AG08396 (cell line): ENCODE measurements around the gene WNT7B.

Experiments used
- DNase-seq: peaks from one replicate; pipeline ENCODE4 v3.0.0; 2012; ENCODE audit warnings: low spot score, mixed read lengths

Gene WNT7B

GRCh38 chr22:45927059-45927458 lies 49.9 kb downstream of the WNT7B start:
- DNase-seq, result no peak

DNA sequence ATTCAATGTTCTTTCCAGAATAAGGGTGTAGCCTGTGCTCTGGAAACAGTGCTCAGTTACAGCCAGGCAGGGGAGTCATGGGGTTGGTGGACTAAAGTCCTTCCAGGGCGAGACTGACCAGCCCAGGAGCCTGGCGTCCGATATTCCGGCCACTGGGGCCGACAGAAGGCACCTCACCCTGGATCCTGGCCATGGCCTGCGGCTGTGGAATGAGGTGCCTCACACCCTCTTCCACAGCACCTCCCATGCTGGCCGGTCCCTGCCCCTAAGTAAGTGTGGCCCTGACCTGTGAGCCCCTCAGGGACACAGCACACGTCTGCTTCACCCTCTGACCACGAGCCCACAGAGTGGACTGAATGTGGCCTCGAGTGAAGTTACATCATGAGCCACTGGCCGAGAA lies 50.5 kb downstream of the WNT7B start:
- no peak for DNase-seq

DNA sequence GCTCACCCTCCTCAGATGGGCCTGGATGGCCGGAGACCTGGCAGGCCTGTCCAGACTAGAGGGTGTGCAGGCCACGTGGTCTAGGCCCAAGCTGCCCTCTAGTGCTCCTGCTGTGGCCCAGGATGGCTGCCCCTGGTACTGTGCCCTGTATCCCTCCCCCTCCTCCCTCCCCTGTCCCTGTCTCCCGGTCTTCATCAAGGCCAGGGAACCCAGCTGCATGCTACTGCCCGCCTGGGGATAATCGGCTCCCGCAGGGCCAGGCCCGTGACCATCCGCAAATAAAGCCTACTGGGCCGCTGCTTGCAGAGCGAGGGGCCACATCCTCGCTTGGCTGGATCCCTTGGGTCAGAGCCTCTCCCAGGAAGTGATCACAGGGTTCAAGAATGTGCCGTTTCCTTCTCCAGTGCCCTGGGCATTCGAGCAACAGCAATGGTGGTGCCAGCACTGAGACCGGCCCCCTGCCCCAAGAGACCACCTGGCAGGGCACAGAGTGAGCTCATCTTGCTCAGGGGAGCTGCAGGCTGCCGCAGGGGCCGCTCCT lies 51.1 kb downstream of the WNT7B start:
- no peak for DNase-seq

- no peak for DNase-seq
These were observed 53.1 kb downstream of the WNT7B start for GRCh38 chr22:45923835-45924234.

- DNase-seq, result no peak
These were observed 53.8 kb downstream of the WNT7B start for GRCh38 chr22:45923212-45923611.

- no peak for DNase-seq
These were observed 54.3 kb downstream of the WNT7B start for GRCh38 chr22:45922661-45923060.

GRCh38 chr22:45922256-45922655 lies 54.7 kb downstream of the WNT7B start:
- DNase-seq, result no peak

- DNase-seq, result no peak
These were observed 57.3 kb downstream of the WNT7B start for GRCh38 chr22:45919504-45920286.

- no peak for DNase-seq
These were observed 58.2 kb downstream of the WNT7B start for GRCh38 chr22:45918459-45919370.

GRCh38 chr22:45917700-45918458 lies 59.1 kb downstream of the WNT7B start:
- no peak for DNase-seq

DNA sequence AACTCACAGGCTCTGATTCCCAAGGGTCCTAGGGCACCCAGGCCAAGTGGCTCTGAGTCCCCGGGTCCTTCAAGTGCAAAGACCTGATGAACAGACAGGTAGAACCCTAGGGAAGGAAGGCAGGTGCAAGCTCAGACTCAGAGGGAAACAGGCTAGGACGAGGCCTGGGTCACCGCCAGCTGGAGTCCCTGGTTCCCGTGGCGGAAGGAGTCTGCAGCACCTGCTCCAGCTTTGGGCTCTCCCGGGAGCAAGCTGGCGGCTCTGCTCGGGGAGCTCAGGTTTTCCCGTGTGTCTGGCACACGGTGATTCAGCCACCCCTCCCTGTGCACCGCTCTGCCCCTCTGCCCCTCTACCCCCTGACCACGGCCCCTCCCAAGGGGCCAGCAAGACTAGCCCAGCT lies 59.8 kb downstream of the WNT7B start:
- DNase-seq, result no peak

DNA sequence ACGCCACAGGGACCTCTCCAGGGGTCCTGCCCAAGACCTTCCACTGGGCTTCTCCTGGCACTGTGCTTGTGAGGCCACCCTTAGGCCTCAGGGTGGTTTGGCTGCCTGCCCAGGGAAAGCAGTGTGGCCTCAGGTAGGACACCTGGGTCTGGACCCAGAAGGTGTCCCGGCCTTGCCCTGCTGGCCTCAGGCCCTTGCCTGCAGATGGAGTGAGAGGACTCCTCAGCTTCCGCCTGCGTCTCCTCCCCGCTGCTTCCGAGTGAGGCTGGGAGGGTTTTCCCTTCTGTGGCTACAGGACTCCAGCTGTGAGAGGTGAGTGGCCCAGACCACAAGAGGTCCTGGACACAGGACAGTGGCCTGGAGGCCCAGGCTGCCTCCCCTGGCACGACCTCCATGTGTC lies 60.4 kb downstream of the WNT7B start:
- DNase-seq, result no peak

GRCh38 chr22:45915841-45916240 lies 61.1 kb downstream of the WNT7B start:
- no peak for DNase-seq

GRCh38 chr22:45915151-45915550 lies 61.8 kb downstream of the WNT7B start:
- no peak for DNase-seq

DNA sequence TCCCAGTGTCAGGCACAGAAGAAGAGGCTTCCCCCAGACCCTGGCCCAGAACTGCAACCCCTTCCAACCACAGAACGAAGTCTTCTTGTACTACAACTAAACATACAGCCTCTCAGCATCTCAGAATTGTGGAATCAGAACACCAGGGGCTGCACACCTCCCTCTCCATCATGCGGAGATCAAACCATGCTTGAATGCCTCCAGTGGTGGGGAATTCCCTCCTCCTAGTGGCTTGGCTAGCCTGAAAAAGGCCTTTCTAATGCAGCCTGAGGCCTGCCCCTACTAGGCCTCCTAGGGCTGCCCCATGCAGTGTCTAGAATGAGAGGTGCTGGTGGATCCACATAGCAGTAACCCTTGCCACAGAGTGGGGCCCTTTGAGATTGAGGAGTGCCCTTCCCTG lies 62.7 kb downstream of the WNT7B start:
- DNase-seq, result no peak

- no peak for DNase-seq
These were observed 64.1 kb downstream of the WNT7B start for GRCh38 chr22:45912910-45913309.

DNA sequence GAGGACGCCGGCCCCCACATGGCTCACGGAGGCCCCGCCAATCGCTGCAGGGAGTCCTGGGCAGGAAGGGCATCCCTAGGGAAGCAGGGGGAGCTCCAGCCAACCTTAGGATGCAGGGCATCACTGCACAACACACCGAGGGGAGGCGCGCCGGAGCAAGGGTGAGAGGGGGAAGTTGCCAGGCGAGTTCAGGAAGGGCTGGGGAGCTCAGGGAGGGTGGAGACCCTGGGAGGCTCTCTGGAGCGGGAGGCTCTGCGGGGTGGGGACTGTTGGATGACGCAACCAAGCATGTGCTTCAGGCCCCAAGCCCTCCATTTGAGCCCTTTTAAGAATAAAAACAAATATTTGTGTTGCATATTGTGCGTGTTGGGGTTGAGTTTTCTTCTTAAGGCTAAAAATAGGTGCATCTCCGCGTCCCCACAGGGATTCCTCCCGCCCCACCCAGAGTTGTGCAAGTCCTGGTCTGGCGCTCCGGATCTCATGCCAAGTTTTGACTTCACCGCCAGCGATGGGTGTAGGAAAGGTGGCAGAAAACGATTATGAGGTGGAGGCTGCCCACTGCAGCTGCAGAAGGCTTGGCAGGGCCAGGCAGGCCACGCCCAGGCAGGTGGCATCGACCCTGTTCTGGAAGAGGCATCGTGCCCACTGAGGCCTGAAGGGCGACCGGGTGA lies 65.2 kb downstream of the WNT7B start:
- DNase-seq, result no peak

DNA sequence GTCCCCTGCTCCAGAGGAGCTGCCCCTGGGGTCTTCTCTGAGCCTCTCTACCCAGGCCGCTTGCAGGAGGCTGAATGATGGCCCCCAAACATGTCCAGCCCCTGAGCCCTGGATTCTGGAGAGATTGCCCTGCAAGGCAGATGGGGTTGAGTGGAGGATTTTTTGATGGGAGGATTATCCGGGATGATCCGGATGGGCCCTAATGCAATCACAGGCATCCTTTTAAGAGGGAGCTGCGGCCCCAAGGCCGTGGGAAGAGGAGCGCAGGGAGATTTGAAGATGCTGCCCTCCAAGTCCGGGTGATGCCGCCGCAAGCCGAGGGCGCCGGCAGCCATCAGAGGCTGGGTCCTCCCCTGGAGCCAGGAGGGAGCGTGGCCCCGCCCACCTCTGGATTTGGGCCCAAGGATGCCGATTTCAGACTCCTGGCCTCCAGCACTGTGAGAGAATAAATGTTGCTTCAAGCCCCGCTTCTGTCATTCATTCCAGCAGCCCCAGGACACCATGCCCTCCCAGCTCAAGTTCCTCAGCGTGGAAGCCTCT lies 66.0 kb downstream of the WNT7B start:
- no peak for DNase-seq

GRCh38 chr22:45908961-45909360 lies 68.0 kb downstream of the WNT7B start:
- DNase-seq, result no peak

GRCh38 chr22:45907996-45908395 lies 69.0 kb downstream of the WNT7B start:
- no peak for DNase-seq

GRCh38 chr22:45907378-45907777 lies 69.6 kb downstream of the WNT7B start:
- no peak for DNase-seq
